ENCODE measurements around the gene CCDC7.
"Not testable (repeated sequence)": the region's sequence is repeated elsewhere in the genome, so short reads cannot be mapped to it uniquely, and the experiment has no call there.

DNA sequence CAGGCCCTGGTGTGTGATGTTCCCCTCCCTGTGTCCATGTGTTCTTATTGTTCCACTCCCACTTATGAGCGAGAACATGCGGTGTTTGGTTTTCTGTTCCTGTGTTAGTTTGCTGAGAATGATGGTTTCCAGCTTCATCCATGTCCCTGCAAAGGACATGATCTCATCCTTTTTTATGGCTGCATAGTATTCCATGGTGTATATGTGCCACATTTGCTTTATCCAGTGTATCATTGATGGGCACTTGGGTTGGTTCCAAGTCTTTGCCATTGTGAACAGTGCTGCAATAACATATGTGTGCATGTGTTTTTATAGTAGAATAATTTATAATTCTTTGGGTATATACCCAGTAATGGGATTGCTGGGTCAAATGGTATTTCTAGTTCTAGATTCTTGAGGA lies 48.6 kb downstream of the CCDC7 start:
- not testable (repeated sequence) for TF ChIP-seq YY1 (IDR thresholded peaks at IDR 0.05; ENCODE audit: low read depth, low read length); TAF1 (IDR thresholded peaks at IDR 0.05; ENCODE audit: borderline replicate concordance, low read depth, low read length)
- TF ChIP-seq, protein P1, sequence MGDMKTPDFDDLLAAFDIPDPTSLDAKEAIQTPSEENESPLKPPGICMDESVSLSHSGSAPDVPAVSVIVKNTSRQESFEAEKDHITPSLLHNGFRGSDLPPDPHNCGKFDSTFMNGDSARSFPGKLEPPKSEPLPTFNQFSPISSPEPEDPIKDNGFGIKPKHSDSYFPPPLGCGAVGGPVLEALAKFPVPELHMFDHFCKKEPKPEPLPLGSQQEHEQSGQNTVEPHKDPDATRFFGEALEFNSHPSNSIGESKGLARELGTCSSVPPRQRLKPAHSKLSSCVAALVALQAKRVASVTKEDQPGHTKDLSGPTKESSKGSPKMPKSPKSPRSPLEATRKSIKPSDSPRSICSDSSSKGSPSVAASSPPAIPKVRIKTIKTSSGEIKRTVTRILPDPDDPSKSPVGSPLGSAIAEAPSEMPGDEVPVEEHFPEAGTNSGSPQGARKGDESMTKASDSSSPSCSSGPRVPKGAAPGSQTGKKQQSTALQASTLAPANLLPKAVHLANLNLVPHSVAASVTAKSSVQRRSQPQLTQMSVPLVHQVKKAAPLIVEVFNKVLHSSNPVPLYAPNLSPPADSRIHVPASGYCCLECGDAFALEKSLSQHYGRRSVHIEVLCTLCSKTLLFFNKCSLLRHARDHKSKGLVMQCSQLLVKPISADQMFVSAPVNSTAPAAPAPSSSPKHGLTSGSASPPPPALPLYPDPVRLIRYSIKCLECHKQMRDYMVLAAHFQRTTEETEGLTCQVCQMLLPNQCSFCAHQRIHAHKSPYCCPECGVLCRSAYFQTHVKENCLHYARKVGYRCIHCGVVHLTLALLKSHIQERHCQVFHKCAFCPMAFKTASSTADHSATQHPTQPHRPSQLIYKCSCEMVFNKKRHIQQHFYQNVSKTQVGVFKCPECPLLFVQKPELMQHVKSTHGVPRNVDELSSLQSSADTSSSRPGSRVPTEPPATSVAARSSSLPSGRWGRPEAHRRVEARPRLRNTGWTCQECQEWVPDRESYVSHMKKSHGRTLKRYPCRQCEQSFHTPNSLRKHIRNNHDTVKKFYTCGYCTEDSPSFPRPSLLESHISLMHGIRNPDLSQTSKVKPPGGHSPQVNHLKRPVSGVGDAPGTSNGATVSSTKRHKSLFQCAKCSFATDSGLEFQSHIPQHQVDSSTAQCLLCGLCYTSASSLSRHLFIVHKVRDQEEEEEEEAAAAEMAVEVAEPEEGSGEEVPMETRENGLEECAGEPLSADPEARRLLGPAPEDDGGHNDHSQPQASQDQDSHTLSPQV (IDR thresholded peaks at IDR 0.05) = not testable (repeated sequence)
